ENCODE results near the gene BMX.

BMX gene

DNA sequence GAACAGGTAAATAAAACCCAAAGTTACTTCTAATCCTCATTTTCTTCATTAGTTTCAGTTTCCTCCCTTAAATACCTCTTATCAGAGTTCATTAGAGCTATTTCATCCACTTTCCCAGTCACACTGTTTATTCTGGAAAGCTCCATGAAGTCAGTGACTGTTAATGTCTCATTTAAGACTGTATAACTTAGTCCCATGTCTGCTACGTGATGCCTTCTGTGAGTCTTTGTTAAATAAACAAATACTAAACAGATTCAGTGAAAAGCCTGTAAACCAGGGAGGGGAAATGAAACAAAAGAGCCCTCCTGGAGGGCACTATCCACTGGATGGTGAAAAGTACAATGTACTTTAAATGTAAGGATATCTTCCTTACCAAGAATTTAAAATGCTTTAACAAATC lies 75.4 kb downstream of the BMX start:
- no peak for DNase-seq

DNA sequence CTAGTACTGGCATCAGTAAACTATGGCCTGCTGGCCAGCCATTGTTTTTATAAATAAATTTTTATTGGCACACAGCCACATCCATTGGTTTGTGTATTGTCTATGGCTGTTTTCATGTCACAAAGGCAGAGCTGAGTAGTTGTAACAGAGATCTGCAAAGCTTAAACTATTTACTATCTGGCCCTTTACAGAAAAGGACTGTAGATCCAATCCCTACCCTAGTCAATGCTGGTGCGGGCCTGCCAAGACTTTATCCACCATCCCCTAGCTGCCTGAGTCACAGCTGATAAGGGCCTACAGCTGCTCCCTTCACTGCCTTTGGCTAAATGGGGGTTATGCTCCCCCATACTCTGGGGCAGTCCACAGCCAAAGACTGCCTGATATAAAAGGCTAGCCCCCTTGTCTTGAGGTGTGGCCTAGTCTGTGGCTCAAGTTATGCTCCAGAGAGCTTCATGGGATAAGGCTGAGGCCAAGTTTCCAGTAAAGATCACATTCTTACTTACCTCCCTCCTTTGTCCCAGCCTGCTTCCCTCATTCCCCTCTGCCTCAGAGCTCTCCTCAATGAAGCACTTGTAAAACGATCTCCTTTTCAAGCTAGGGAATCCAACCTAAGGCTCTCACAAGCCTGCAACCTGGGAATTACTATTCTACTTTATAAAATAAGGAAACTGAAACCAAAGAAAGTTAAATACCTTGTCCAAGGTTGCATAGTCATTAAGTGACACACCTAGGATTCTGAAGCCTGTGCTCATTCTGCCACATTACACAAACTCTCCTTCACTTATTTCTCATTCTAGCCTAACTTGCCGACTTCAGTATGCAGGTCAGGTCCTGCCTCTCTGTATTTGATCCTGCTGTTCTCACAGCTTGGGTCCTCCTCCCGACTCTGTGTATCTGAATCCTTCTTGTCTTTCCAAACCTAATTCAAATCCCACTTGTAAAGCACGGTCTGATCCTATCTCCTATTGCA lies 79.5 kb downstream of the BMX start:
- DNase-seq: no peak

DNA sequence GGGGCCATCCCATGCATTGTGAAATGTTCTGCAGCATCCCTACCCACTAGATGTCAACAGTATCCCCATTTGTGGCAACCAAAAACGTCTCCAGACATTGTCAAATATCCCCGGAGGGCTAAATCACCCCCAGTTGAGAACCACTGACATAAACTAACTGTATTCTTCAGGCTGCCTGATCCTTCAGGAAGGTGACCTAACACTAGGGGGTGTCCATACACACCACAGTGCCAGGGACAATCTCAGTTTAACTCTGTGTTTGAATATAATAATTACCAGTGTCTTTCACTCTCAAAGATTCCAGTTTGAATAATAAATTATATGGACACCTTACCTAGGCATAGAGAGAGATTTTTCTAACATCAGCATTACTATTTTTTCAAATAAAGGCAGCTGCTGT lies 93.8 kb downstream of the BMX start:
- no peak for DNase-seq

- DNase-seq: no peak
Observed at GRCh38 chrX:15598026-15598425, 97.4 kb downstream of the BMX start.

GRCh38 chrX:15599461-15599860 lies 98.9 kb downstream of the BMX start:
- DNase-seq: no peak

DNA sequence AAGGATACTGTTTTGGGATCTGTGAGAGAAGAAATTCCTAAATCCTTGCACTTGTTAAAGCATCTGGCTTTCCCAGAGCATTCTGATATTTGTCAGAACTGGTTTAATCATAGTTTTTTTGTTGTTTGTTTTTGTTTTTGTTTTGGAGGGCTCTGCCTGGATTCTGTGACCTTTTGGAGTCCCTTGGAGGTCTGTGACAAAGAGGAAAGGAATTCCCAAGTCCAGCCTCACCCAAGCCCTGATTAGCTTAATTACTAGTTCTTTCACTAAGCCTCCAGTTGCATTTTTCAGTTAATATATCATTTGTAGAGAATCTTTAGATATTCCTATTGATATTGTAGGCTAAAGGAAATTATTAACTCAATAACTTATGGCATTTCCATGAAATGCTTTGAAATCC lies 99.4 kb downstream of the BMX start:
- no peak for DNase-seq

DNA sequence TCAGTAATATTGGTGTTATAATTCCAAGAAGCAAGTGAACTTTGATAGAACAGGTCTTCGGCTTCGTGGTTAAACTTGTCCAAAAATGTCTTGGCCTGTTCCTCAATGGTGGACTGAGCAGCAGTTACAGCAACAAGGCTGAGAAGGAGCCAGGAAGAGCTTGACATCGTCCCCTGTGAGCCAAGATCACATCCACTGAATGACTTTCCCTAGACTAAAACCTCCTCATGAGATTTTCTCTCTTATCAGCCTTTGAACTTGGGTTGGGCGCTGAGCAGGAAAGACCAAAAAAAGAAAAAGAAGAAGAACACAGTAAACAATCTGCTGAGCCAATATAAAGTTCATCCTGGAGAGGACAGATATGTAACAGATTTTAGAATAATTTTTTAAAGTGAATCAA lies 100.1 kb downstream of the BMX start, which contains the start of gene ACE2:
Gene ACE2, minus strand, starts transcription at position 216 of the 400 bp plus-strand sequence. Its CDS starts 49 bp downstream, at position 167.
- no peak for DNase-seq

- DNase-seq: no peak
Observed at GRCh38 chrX:15601932-15602331, 101.3 kb downstream of the BMX start.

DNA sequence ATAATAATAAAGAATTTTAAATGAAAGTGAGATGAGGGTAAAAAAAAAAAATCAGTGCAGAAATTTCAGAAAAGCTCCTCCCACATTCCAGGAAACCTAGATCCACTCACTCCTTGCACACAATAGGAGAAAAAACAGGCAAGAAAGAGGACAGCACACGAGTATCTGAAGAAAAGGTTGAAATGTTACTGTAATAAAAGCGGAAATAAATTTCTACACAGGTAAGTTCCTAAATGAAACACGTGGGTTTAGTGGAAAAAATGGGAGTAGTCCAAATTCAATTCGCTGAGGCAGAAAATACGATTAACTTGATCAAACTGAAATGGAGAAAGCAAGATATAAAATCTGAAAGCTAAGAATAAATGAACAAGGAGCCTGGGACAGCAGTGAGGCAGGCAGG lies 102.2 kb downstream of the BMX start:
- no peak for DNase-seq

DNA sequence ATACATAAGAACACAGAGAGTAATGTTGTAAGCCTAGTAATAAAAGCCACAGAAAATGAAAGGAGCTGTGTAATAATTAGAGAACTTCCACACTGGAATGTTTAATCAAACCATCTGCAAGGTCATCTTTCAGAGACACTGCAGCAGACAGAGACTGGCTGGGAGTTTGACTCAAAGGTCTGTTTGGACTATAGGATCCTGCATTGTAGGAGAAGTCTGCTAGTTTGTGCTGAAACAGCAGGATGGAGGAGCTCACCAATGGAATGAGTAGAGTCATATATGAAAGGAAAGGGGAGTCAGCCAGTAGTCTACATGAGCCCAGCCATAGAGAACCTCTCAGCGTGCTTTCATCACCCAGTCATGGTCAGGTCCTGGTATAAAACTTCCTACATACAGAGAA lies 104.6 kb downstream of the BMX start:
- no peak for DNase-seq
